Caco-2 (cell line): ENCODE measurements around the gene EMC7. TPM values are rescaled to one million over a fixed set of nuclear protein-coding genes. Genes with fewer than 3 reads are reported as not detected.
A peak's percentile ranks its signal among the peaks of the same experiment; 100 is the strongest.

Experiments used
- BruUV-seq: library from RNA; stranded (reverse); fragments of 400-500 nt; replicated peaks from 2 replicates; lab custom pipeline; 2021; lab: Mats Ljungman, UMichigan
- CTCF ChIA-PET: fragments of 300-600 bp; sonication (Branson Sonifier 250); formaldehyde crosslinking; loops from one replicate; lab custom pipeline; 2022; ENCODE audit warnings: antibody characterized with exemption; lab: Charles Lee
- POLR2A ChIA-PET: fragments of 300-600 bp; sonication (Branson Sonifier 250); formaldehyde crosslinking; loops from one replicate; lab custom pipeline; 2022; ENCODE audit warnings: antibody characterized with exemption; lab: Charles Lee
- DNase-seq, 2 experiments: peaks; one replicate each; pipeline versions ENCODE4 v3.0.0 to v3.0.0-alpha.2; 2020 to 2022
- H3K27me3 ChIP-seq: replicated peaks from 2 replicates; pipeline ENCODE4 v1.6.0; 2011; ENCODE audit warnings: low read length; ENCODE audit not compliant: control insufficient read depth, insufficient read depth
- H3K36me3 ChIP-seq: 2 replicates; pipeline ENCODE4 v1.5.1; 2011; ENCODE audit warnings: low read length; ENCODE audit not compliant: control insufficient read depth, insufficient read depth
- H3K4me1 ChIP-seq: fragments of 250-450 bp; sonication (Bioruptor Pico); 2 replicates; pipeline ENCODE4 v1.5.1; 2020; ENCODE audit warnings: mild to moderate bottlenecking
- H3K4me3 ChIP-seq: 2 replicates; pipeline ENCODE4 v1.5.1; 2011; ENCODE audit warnings: low read depth, mild to moderate bottlenecking, control low read depth, low read length
- H3K9me3 ChIP-seq: fragments of 250-450 bp; sonication (Bioruptor Pico); 2 replicates; pipeline ENCODE4 v1.5.1; 2020; ENCODE audit warnings: mild to moderate bottlenecking, moderate library complexity
- H3K27ac Mint-ChIP-seq: one replicate; pipeline ENCODE4 v1.8.0; 2022; ENCODE audit warnings: mixed read lengths; ENCODE audit not compliant: unreplicated experiment
- H3K27me3 Mint-ChIP-seq: one replicate; pipeline ENCODE4 v1.8.0; 2022; ENCODE audit warnings: mixed read lengths; ENCODE audit not compliant: insufficient read depth, unreplicated experiment
- H3K36me3 Mint-ChIP-seq: one replicate; pipeline ENCODE4 v1.8.0; 2022; ENCODE audit warnings: mild to moderate bottlenecking, mixed read lengths; ENCODE audit not compliant: insufficient read depth, unreplicated experiment
- H3K4me1 Mint-ChIP-seq: one replicate; pipeline ENCODE4 v1.8.0; 2022; ENCODE audit warnings: low read depth, mixed read lengths; ENCODE audit not compliant: unreplicated experiment
- H3K4me3 Mint-ChIP-seq: one replicate; pipeline ENCODE4 v1.8.0; 2022; ENCODE audit warnings: mild to moderate bottlenecking, moderate library complexity, mixed read lengths; ENCODE audit not compliant: unreplicated experiment
- H3K9me3 Mint-ChIP-seq: one replicate; pipeline ENCODE4 v1.8.0; 2022; ENCODE audit warnings: mixed read lengths; ENCODE audit not compliant: unreplicated experiment
- intact Hi-C: fragments of 100-400 bp; cut with micrococcal nuclease; formaldehyde crosslinking; loops from one replicate; pipeline ENCODE4 v1.10.0; 2022; ENCODE audit not compliant: unreplicated experiment
- total RNA-seq: library from RNA; stranded (reverse); gene quantifications from 2 replicates; pipeline ENCODE4 v1.2.3, GENCODE V29; 2022
- TF ChIP-seq, protein P1 (sequence below), 2 experiments: fragments of 200-600 bp in 1 of 2; IDR thresholded peaks; 1 replicate in 1 of 2; 2 replicates in 1 of 2; pipeline versions ENCODE4 v1.5.1 to v1.8.0; 2011 to 2022; ENCODE audit warnings: antibody characterized with exemption in 1 of 2, control low read depth in 1 of 2, inconsistent platforms in 1 of 2, low read depth in 1 of 2, low read length in 1 of 2, mild to moderate bottlenecking in 1 of 2, moderate library complexity in 1 of 2; ENCODE audit not compliant: insufficient read depth in 1 of 2, severe bottlenecking in 1 of 2, unreplicated experiment in 1 of 2

EMC7 gene
- total RNA-seq, 1 experiment from 2014 or later = 74.2 TPM

DNA sequence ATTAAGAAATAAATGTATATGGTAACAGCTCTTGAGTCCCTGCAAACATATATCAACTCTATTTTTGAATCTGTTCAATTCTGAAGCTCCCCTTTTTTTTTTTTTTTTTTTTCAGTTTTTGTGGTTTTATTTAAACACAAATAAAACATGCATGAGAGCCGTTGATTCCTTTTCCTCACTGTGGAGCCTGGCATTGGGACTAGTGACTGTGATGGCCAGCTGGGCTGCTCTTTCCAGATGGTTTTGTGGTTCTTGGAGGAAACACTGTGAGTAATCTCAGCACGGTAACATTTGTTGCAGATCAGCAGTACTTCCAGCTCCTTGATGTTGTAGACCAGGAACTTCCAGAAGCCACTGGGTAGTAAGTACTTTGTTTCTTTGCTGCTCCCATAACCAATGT lies 15.9 kb downstream of the EMC7 start:
- Mint-ChIP-seq H3K4me3 (no peak overlapping the region), H3K27me3 (no peaks in the 10 kb centered on the region), H3K4me1 (no peaks in the 10 kb centered on the region), H3K9me3 (no peaks in the 10 kb centered on the region), H3K36me3 (peaks cover 21% of the 10 kb centered on the region), H3K27ac (no peak overlapping the region)
- TF ChIP-seq, protein P1, sequence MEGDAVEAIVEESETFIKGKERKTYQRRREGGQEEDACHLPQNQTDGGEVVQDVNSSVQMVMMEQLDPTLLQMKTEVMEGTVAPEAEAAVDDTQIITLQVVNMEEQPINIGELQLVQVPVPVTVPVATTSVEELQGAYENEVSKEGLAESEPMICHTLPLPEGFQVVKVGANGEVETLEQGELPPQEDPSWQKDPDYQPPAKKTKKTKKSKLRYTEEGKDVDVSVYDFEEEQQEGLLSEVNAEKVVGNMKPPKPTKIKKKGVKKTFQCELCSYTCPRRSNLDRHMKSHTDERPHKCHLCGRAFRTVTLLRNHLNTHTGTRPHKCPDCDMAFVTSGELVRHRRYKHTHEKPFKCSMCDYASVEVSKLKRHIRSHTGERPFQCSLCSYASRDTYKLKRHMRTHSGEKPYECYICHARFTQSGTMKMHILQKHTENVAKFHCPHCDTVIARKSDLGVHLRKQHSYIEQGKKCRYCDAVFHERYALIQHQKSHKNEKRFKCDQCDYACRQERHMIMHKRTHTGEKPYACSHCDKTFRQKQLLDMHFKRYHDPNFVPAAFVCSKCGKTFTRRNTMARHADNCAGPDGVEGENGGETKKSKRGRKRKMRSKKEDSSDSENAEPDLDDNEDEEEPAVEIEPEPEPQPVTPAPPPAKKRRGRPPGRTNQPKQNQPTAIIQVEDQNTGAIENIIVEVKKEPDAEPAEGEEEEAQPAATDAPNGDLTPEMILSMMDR (IDR thresholded peaks at IDR 0.05; ENCODE audit: insufficient read depth in 1 of 2, low read depth in 1 of 2, low read length in 1 of 2, severe bottlenecking in 1 of 2, unreplicated experiment in 1 of 2) = no peak
- ChIA-PET POLR2A (interaction anchor here (0.8 kb wide), 1 partner anchor 16 kb away, joined by 9 read pairs; the partner anchor contains the start of genes EMC7 and PGBD4), CTCF (interaction anchor here (0.6 kb wide), 1 partner anchor 124 kb away, joined by 3 read pairs; the partner anchor contains the start of gene KATNBL1)
- intact Hi-C loops = no loop called here
- BruUV-seq = no TSS peak
- Histone ChIP-seq H3K4me1 (no peaks in the 10 kb centered on the region; the same call in 1 of the 2 replicates), H3K9me3 (no peaks in the 10 kb centered on the region), H3K4me3 (no peak overlapping the region), H3K27me3 (no peaks in the 10 kb centered on the region), H3K36me3 (no peaks in the 10 kb centered on the region)
- no peak for DNase-seq

DNA sequence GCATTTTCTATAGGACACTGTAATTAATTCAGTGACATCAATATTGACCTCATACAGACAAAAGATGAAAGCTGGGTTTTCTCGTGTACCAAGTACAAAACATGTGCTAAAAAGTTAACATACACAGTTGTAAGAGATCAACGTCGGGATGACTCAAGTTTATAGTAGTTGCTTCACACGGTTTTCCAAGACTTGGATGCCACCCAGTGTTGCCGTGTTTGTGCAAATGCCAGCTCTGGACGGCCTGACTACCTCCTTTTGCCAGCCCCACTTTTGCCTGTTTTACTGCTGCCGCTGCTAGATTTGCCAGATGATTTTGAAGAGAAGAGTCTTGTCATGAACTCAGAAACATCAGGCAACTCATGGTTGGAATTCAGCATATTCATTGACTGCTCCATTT lies 17.6 kb downstream of the EMC7 start:
- Mint-ChIP-seq H3K27ac (no peak overlapping the region), H3K9me3 (no peaks in the 10 kb centered on the region), H3K4me1 (no peaks in the 10 kb centered on the region), H3K27me3 (no peaks in the 10 kb centered on the region), H3K36me3 (peaks cover 17% of the 10 kb centered on the region), H3K4me3 (no peak overlapping the region)
- TSS peak; percentile 65 for BruUV-seq
- TF ChIP-seq, protein P1 (IDR thresholded peaks at IDR 0.05; ENCODE audit: insufficient read depth in 1 of 2, low read depth in 1 of 2, low read length in 1 of 2, severe bottlenecking in 1 of 2, unreplicated experiment in 1 of 2) = no peak
- no peaks in the 10 kb centered on the region for H3K36me3 ChIP-seq
- peaks cover 9% of the 10 kb centered on the region for H3K4me1 ChIP-seq
- no peaks in the 10 kb centered on the region for H3K9me3 ChIP-seq
- no peak overlapping the region for H3K4me3 ChIP-seq
- H3K27me3 ChIP-seq = no peaks in the 10 kb centered on the region
- intact Hi-C loops = no loop called here
- CTCF ChIA-PET = no interaction called here
- no peak for DNase-seq
- POLR2A ChIA-PET = no interaction called here

DNA sequence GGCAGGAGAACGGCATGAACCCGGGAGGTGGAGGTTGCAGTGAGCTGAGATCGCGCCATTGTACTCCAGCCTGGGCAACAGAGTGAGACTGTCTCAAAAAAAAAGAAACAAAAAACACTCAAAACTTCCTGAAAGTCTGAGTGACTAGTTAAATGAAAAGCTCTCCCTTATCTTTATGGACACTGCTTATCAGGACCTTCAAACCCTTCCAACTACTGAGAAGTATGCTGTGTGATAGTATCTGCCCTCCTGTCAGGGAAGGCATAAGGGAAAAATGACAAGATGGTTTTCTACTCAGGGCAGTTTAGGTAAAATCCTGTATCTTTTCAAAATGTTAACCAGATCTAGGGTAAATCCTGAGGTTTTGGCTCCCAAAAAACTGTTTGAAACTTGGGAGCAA lies 21.8 kb downstream of the EMC7 start:
- POLR2A ChIA-PET = interaction anchor here (0.5 to 1.6 kb wide), 2 partner anchors 22 to 239 kb away, joined by 4 read pairs; partner anchors contain the start of genes EMC7 and PGBD4

More for the DNA sequence above, 21.8 kb downstream of the EMC7 start:
- no peak overlapping the region for H3K4me3 ChIP-seq
- TF ChIP-seq, protein P1 (IDR thresholded peaks at IDR 0.05; ENCODE audit: insufficient read depth in 1 of 2, low read depth in 1 of 2, low read length in 1 of 2, severe bottlenecking in 1 of 2, unreplicated experiment in 1 of 2) = no peak
- peak overlapping the region; percentile 50 for H3K4me3 Mint-ChIP-seq
- no peaks in the 10 kb centered on the region for H3K9me3 ChIP-seq
- H3K9me3 Mint-ChIP-seq = no peaks in the 10 kb centered on the region
- H3K4me1 ChIP-seq = peaks cover 9% of the 10 kb centered on the region
- peak overlapping the region; percentile 50 for H3K27ac Mint-ChIP-seq
- BruUV-seq = no TSS peak
- peaks cover 16% of the 10 kb centered on the region for H3K4me1 Mint-ChIP-seq
- peaks cover 6% of the 10 kb centered on the region for H3K36me3 Mint-ChIP-seq
- H3K27me3 Mint-ChIP-seq = no peaks in the 10 kb centered on the region
- H3K27me3 ChIP-seq = no peaks in the 10 kb centered on the region
- peak in 1 of 2 experiments; percentile 36 for DNase-seq
- no peaks in the 10 kb centered on the region for H3K36me3 ChIP-seq
- intact Hi-C loops = no loop called here
- CTCF ChIA-PET = interaction anchor here (0.6 to 1.2 kb wide), 4 partner anchors 10 to 190 kb away, joined by 3 to 5 read pairs (median 4); partner anchors contain the start of gene KATNBL1
